T-helper 2 cell treated with Interferon-gamma antibody and Interleukin-4, amounts not matched to agents 100 ng/mL and 5 ng/mL, for 36 hours (primary cell): ENCODE results near the gene SMURF2. TPM values are rescaled to one million over a fixed set of nuclear protein-coding genes. Genes with fewer than 3 reads are reported as not detected.

Experiments
- intact Hi-C: fragments of 100-400 bp; cut with micrococcal nuclease; formaldehyde crosslinking; loops from one replicate; pipeline ENCODE4 v1.15.1; 2023
- total RNA-seq: library from RNA; stranded (reverse); gene quantifications from 2 replicates; pipeline ENCODE4 v1.2.3, GENCODE V29; 2022

The SMURF2 gene
- total RNA-seq, 1 donor from 2014 or later: 18.7 TPM

- intact Hi-C loops: no loop called here
These were observed 115.4 kb downstream of the SMURF2 start for GRCh38 chr17:64546716-64547115.

GRCh38 chr17:64544742-64545141, 117.4 kb downstream of the SMURF2 start:
- intact Hi-C loops: no loop called here

GRCh38 chr17:64540118-64540776, 121.9 kb downstream of the SMURF2 start:
- intact Hi-C loops: no loop called here

GRCh38 chr17:64538508-64539130, 123.5 kb downstream of the SMURF2 start:
- intact Hi-C loops: no loop called here

GRCh38 chr17:64537488-64537887, 124.6 kb downstream of the SMURF2 start:
- intact Hi-C loops: no loop called here

GRCh38 chr17:64536913-64537312, 125.2 kb downstream of the SMURF2 start:
- intact Hi-C loops: no loop called here

- intact Hi-C loops: no loop called here
These were observed 126.8 kb downstream of the SMURF2 start for GRCh38 chr17:64535357-64535756.

GRCh38 chr17:64534187-64534586, 127.9 kb downstream of the SMURF2 start:
- intact Hi-C loops: no loop called here

- intact Hi-C loops: no loop called here
These were observed 128.3 kb downstream of the SMURF2 start for GRCh38 chr17:64533784-64534183.

GRCh38 chr17:64532409-64532808, 129.7 kb downstream of the SMURF2 start:
- intact Hi-C loops: no loop called here

GRCh38 chr17:64531955-64532371, 130.1 kb downstream of the SMURF2 start:
- intact Hi-C loops: no loop called here

- intact Hi-C loops: no loop called here
These were observed 132.9 kb downstream of the SMURF2 start for GRCh38 chr17:64529221-64529620.

GRCh38 chr17:64527914-64528313, 134.2 kb downstream of the SMURF2 start:
- intact Hi-C loops: no loop called here

GRCh38 chr17:64520359-64520758, 141.7 kb downstream of the SMURF2 start:
- intact Hi-C loops: no loop called here

- intact Hi-C loops: no loop called here
These were observed 142.5 kb downstream of the SMURF2 start for GRCh38 chr17:64519601-64520000.

- intact Hi-C loops: no loop called here
These were observed 146.3 kb downstream of the SMURF2 start for GRCh38 chr17:64515829-64516228.

- intact Hi-C loops: no loop called here
These were observed 146.7 kb downstream of the SMURF2 start for GRCh38 chr17:64515419-64515818.

GRCh38 chr17:64509179-64509578, 152.9 kb downstream of the SMURF2 start:
- intact Hi-C loops: loop anchor here (5.0 to 10.0 kb wide), 4 partner anchors 247 to 887 kb away; partner anchors contain the start of genes FTSJ3, MAP3K3, PSMC5 and TEX2

GRCh38 chr17:64508683-64509082, 153.4 kb downstream of the SMURF2 start:
- intact Hi-C loops: loop anchor here (5.0 to 10.0 kb wide), 4 partner anchors 246 to 886 kb away; partner anchors contain the start of genes FTSJ3, MAP3K3, PSMC5 and TEX2

GRCh38 chr17:64507413-64507782, 154.7 kb downstream of the SMURF2 start:
- intact Hi-C loops: loop anchor here (2.0 to 10.0 kb wide), 6 partner anchors 65 to 885 kb away; partner anchors contain the start of genes FTSJ3, MAP3K3, PSMC5 and TEX2

GRCh38 chr17:64506576-64507412, 155.3 kb downstream of the SMURF2 start, which contains the start of gene CEP95:
TSS of gene CEP95 (plus strand) at chr17:64506977. CDS start at chr17:64507098, 121 bp downstream.
- intact Hi-C loops: loop anchor here (1.0 to 10.0 kb wide), 10 partner anchors 9 to 884 kb away; partner anchors contain the start of genes CCDC47, FTSJ3, MAP3K3 and POLG2

GRCh38 chr17:64506201-64506575, 155.9 kb downstream of the SMURF2 start, which contains the start of gene DDX5:
TSS of gene DDX5 (minus strand) at chr17:64506289. CDS start at chr17:64506119, 170 bp downstream.
- intact Hi-C loops: loop anchor here (1.0 to 10.0 kb wide), 10 partner anchors 9 to 884 kb away; partner anchors contain the start of genes CCDC47, FTSJ3, MAP3K3 and POLG2
